Suprapubic skin (tissue), 4 donors: Measurements from ENCODE around the gene CASP1.

Source experiments
- EP300 ChIP-seq: sonication (generic); formaldehyde crosslinking; IDR thresholded peaks from one replicate; pipeline ENCODE4 v1.6.1; 2017; ENCODE audit warnings: antibody characterized with exemption
- POLR2A ChIP-seq, 2 donors: fragments of 450-650 bp; IDR thresholded peaks; one replicate each; pipeline ENCODE4 v1.6.1; 2017; ENCODE audit warnings: antibody characterized with exemption in 2 of 2, mild to moderate bottlenecking in 2 of 2, moderate library complexity in 2 of 2
- POLR2AphosphoS5 ChIP-seq, 3 donors: sonication (generic); formaldehyde crosslinking; IDR thresholded peaks; one replicate each; pipeline ENCODE4 v1.6.1; 2017; ENCODE audit warnings: antibody characterized with exemption in 3 of 3
- TF ChIP-seq, protein P1 (sequence below), 2 donors: fragments of 200-600 bp in 1 of 2; fragments of 450-650 bp in 1 of 2; sonication (generic) in 1 of 2; IDR thresholded peaks; one replicate each; pipeline ENCODE4 v1.5.1; 2016 to 2019; ENCODE audit warnings: antibody characterized with exemption in 2 of 2, mild to moderate bottlenecking in 1 of 2, moderate library complexity in 1 of 2

DNA sequence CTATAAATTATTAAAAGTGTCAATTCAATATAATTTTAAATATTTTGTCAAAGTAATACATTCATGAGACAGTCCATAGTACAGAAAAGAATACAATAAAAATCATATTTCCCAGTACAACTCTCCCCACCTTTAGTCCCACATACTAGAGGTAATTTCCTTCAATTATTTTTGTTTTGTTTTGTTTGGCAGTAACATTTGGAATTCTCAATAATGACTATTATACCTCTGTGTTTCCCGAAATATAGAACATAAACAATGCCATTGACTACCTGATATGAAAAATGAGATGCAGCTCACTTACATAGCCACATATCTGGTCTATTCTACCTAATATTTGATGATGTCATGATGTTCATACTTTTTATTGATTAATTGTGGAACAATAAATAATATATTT lies 42.2 kb downstream of the CASP1 start:
- TF ChIP-seq, protein P1, sequence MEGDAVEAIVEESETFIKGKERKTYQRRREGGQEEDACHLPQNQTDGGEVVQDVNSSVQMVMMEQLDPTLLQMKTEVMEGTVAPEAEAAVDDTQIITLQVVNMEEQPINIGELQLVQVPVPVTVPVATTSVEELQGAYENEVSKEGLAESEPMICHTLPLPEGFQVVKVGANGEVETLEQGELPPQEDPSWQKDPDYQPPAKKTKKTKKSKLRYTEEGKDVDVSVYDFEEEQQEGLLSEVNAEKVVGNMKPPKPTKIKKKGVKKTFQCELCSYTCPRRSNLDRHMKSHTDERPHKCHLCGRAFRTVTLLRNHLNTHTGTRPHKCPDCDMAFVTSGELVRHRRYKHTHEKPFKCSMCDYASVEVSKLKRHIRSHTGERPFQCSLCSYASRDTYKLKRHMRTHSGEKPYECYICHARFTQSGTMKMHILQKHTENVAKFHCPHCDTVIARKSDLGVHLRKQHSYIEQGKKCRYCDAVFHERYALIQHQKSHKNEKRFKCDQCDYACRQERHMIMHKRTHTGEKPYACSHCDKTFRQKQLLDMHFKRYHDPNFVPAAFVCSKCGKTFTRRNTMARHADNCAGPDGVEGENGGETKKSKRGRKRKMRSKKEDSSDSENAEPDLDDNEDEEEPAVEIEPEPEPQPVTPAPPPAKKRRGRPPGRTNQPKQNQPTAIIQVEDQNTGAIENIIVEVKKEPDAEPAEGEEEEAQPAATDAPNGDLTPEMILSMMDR (IDR thresholded peaks at IDR 0.05), result no peak
- no peak for TF ChIP-seq POLR2A (IDR thresholded peaks at IDR 0.05)
- no peak for TF ChIP-seq POLR2AphosphoS5 (IDR thresholded peaks at IDR 0.05)
- no peak for TF ChIP-seq EP300
